IPS-18c (cell line): ENCODE results near the gene ZBTB40.

Experiments used
- H3K4me3 ChIP-seq: 2 replicates; pipeline ENCODE4 v1.7.0; 2013; ENCODE audit warnings: low read depth, mild to moderate bottlenecking, low read length, moderate library complexity; ENCODE audit not compliant: insufficient read depth
- H3K9me3 ChIP-seq: one replicate; pipeline ENCODE4 v1.6.1; 2013; ENCODE audit warnings: mild to moderate bottlenecking, low read length, moderate library complexity; ENCODE audit not compliant: control insufficient read depth, insufficient read depth

ZBTB40 gene

DNA sequence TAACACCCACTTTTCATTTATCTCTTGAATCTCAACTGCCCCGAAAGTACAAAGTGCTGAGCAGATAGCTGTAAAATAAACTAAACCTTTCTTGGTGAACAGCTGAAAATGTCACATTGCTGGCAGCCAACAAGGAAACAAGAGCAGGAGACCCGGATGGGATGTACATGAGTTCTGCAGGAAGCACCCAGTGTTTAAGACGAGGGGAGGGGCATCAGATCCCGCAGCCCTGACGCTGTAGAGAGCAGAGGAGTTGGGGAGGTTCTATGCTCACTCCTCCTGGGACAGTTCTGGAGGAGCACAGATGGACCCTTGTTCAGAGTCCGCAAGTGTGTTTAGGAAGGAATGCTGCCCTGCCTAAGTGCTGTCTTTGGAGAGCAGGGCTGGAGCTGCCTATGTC, 79.6 kb downstream of the ZBTB40 start:
- Histone ChIP-seq H3K4me3 (no peak overlapping the region), H3K9me3 (no peaks in the 10 kb centered on the region)

DNA sequence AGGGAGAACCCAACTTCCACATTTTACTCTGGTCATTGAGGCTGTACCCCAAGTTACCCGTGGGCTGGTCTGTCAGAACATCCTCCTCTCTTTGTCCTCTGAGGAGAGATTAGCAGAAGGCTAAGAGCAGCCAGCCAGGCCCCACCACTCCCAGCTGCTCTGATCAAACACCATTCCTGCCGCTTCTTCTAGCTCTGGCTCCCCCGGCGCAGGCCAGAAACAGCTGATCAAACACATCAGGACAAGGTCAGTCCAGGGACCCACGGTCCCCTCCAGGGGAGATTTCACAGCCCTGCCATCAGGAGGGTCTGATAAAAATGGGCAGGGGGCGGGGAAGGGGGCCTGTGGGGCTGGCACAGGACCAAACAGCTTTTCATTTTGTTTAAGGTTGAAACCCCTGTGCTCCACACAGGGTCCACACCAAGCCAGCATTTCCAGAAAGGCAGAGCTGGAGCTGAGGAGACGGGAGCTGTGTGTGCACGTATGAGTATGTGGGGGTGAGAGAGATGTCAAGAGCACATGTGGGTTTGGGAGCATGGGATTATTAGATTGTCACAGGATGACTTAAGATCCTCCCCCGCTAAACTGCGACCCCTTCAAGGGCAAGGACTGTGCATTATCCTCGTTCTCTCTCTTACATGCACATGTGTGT, 81.7 kb downstream of the ZBTB40 start:
- H3K9me3 ChIP-seq = no peaks in the 10 kb centered on the region
- H3K4me3 ChIP-seq = no peak overlapping the region

DNA sequence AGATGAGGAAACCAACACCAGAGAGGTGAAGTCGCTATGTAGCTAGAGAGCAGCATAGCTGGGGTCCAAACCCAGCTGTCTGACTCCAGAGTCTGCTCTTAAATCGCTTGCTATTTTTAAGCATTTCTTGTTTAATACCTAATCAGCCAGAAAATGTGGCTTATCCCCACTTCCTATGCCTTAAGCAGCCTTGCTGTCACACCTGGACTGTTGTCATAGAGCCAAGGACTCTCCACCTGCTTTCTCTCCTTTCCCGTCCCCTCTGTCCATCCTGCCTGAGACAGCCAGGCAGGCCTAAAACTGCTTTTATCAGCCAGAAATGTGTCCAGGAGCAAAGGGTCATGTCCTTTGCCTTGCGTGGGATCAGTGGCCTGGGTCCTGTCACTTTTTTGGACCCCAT, 83.3 kb downstream of the ZBTB40 start:
- no peak overlapping the region for H3K4me3 ChIP-seq
- H3K9me3 ChIP-seq = no peaks in the 10 kb centered on the region

DNA sequence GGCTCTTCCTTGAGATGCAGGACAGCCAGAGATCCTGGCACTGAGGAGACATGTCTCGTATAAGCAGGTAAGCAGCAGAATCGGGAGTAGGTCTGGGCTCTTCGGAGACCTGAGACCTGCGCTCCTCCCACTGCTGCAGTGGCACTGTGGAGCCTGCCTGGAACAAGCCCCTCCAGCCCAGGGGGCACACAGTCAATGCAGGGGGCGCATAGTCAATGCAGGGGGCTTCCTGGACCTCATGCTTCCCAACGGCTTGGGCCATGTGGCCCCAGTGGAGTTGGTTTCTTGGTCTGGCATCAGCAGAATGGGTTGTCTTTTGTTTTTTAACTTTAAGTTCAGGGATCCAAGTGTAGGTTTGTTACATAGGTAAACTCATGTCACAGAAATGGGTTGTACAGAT, 83.7 kb downstream of the ZBTB40 start:
- no peak overlapping the region for H3K4me3 ChIP-seq
- H3K9me3 ChIP-seq = no peaks in the 10 kb centered on the region

GRCh38 chr1:22536506-22536905, 84.9 kb downstream of the ZBTB40 start:
- Histone ChIP-seq H3K9me3 (no peaks in the 10 kb centered on the region), H3K4me3 (no peak overlapping the region)

- no peak overlapping the region for H3K4me3 ChIP-seq
- H3K9me3 ChIP-seq = no peaks in the 10 kb centered on the region
These were observed 85.9 kb downstream of the ZBTB40 start for GRCh38 chr1:22537441-22538139.

- Histone ChIP-seq H3K9me3 (no peaks in the 10 kb centered on the region), H3K4me3 (no peak overlapping the region)
These were observed 88.0 kb downstream of the ZBTB40 start for GRCh38 chr1:22539510-22540118.

- Histone ChIP-seq H3K9me3 (no peaks in the 10 kb centered on the region), H3K4me3 (no peak overlapping the region)
These were observed 88.7 kb downstream of the ZBTB40 start for GRCh38 chr1:22540337-22540736.

DNA sequence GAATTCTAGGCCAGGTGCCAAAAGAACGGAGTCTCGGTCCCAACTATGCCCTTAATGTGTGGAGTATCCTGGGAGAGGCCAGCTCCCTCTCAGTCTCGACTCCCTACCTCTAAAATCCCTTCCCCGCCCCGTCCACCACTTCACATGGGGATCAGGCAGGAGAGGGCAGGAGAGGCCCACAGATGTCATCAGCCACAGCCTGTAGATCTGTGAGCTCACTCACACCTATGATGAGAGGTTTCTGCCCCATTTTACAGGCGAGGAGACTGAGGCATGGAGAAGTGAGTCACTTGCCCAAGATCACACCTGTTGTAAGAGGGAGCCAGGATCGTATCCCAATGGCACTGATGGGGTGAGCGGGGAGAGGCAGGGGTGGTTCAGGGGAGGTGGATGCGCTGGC, 91.2 kb downstream of the ZBTB40 start:
- Histone ChIP-seq H3K9me3 (no peaks in the 10 kb centered on the region), H3K4me3 (no peak overlapping the region)

- Histone ChIP-seq H3K4me3 (no peak overlapping the region), H3K9me3 (no peaks in the 10 kb centered on the region)
These were observed 92.0 kb downstream of the ZBTB40 start for GRCh38 chr1:22543679-22544078.

- H3K4me3 ChIP-seq = no peak overlapping the region
- H3K9me3 ChIP-seq = no peaks in the 10 kb centered on the region
These were observed 93.0 kb downstream of the ZBTB40 start for GRCh38 chr1:22544606-22545005.

- Histone ChIP-seq H3K9me3 (no peaks in the 10 kb centered on the region), H3K4me3 (no peak overlapping the region)
These were observed 93.5 kb downstream of the ZBTB40 start for GRCh38 chr1:22545141-22545540.

- no peak overlapping the region for H3K4me3 ChIP-seq
- H3K9me3 ChIP-seq = no peaks in the 10 kb centered on the region
These were observed 95.7 kb downstream of the ZBTB40 start for GRCh38 chr1:22547186-22547817.

- Histone ChIP-seq H3K9me3 (no peaks in the 10 kb centered on the region), H3K4me3 (no peak overlapping the region)
These were observed 96.3 kb downstream of the ZBTB40 start for GRCh38 chr1:22547818-22548462.

- H3K4me3 ChIP-seq = no peak overlapping the region
- no peaks in the 10 kb centered on the region for H3K9me3 ChIP-seq
These were observed 98.4 kb downstream of the ZBTB40 start for GRCh38 chr1:22550021-22550420.

- Histone ChIP-seq H3K9me3 (no peaks in the 10 kb centered on the region), H3K4me3 (no peak overlapping the region)
These were observed 99.9 kb downstream of the ZBTB40 start for GRCh38 chr1:22551591-22551990.

GRCh38 chr1:22552021-22552420, 100.4 kb downstream of the ZBTB40 start:
- Histone ChIP-seq H3K9me3 (no peaks in the 10 kb centered on the region), H3K4me3 (no peak overlapping the region)
